HCT116 (cell line): ENCODE results near the gene RAMP2. TPM values are rescaled to one million over a fixed set of nuclear protein-coding genes. Genes with fewer than 3 reads are reported as not detected.

Experiments
- ATAC-seq: fragments of 200-7000 bp; cut with Tn5 transposase; 2 replicates; pipeline ENCODE4 v1.9.1; 2020; ENCODE audit warnings: mild to moderate bottlenecking, moderate library complexity
- BruUV-seq: library from RNA; stranded (reverse); fragments of 400-500 nt; replicated peaks from 2 replicates; lab custom pipeline; 2021; lab: Mats Ljungman, UMichigan
- CTCF ChIA-PET: fragments of 300-600 bp; sonication (Branson Sonifier 250); formaldehyde crosslinking; loops from one replicate; lab custom pipeline; 2021; ENCODE audit warnings: antibody characterized with exemption; lab: Charles Lee
- POLR2A ChIA-PET: fragments of 300-600, 350-600 bp; sonication (Branson Sonifier 250); formaldehyde crosslinking; loops from one replicate; lab custom pipeline; 2021; ENCODE audit warnings: antibody characterized with exemption; lab: Charles Lee
- RAD21 ChIA-PET, 2 experiments: fragments of 300-600 bp; sonication (Branson Sonifier 250); formaldehyde crosslinking; loops; one replicate each; lab custom pipeline; 2023; ENCODE audit warnings: low total read pairs in 2 of 2; ENCODE audit not compliant: uncharacterized antibody in 2 of 2, unreplicated experiment in 2 of 2, low non-redundant PET in 1 of 2; lab: Charles Lee
- DNase-seq: peaks from one replicate; pipeline ENCODE4 v3.0.0-alpha.2; 2010; ENCODE audit warnings: low read depth, low spot score
- H2AFZ ChIP-seq: fragments of 200-600 bp; shearing (Covaris generic), sonication (generic); 2 replicates; pipeline ENCODE4 v1.6.1; 2017; ENCODE audit warnings: low read depth, mixed run types, mixed read lengths, antibody characterized with exemption, low read length; ENCODE audit not compliant: poor library complexity, severe bottlenecking
- H3K27ac ChIP-seq: 2 replicates; pipeline ENCODE4 v1.5.1; 2012; ENCODE audit warnings: low read depth, low read length
- H3K27me3 ChIP-seq: fragments of 200-600 bp; sonication (generic); 2 replicates; pipeline ENCODE4 v1.6.1; 2016; ENCODE audit warnings: mixed run types, low read length, mixed read lengths; ENCODE audit not compliant: insufficient read depth
- H3K36me3 ChIP-seq, 2 experiments: fragments of 200-500 bp in 1 of 2; fragments of 200-600 bp in 1 of 2; sonication (Bioruptor generic) in 1 of 2; sonication (generic) in 1 of 2; 2 replicates each; pipeline versions ENCODE4 v1.5.1 to v1.6.1; 2014 to 2016; ENCODE audit warnings: low read length in 2 of 2, inconsistent platforms in 1 of 2, mixed read lengths in 1 of 2, mixed run types in 1 of 2; ENCODE audit not compliant: insufficient read depth in 2 of 2, control insufficient read depth in 1 of 2
- H3K4me1 ChIP-seq, 2 experiments: fragments of 200-600 bp in 1 of 2; sonication (generic) in 1 of 2; 2 replicates each; pipeline versions ENCODE4 v1.5.1 to v1.6.1; 2012 to 2017; ENCODE audit warnings: low read length in 2 of 2, inconsistent platforms in 1 of 2, mild to moderate bottlenecking in 1 of 2, mixed read lengths in 1 of 2, mixed run types in 1 of 2, moderate library complexity in 1 of 2; ENCODE audit not compliant: insufficient read depth in 2 of 2, control insufficient read depth in 1 of 2
- H3K4me2 ChIP-seq: fragments of 200-600 bp; sonication (generic); 2 replicates; pipeline ENCODE4 v1.6.1; 2017; ENCODE audit warnings: mixed run types, low read length, mixed read lengths
- H3K4me3 ChIP-seq, 2 experiments: fragments of 200-600 bp in 1 of 2; sonication (generic) in 1 of 2; replicated peaks in 1 of 2; 2 replicates each; pipeline ENCODE4 v1.5.1; 2011 to 2016; ENCODE audit warnings: low read length in 2 of 2, control low read depth in 1 of 2, low read depth in 1 of 2, mild to moderate bottlenecking in 1 of 2, mixed read lengths in 1 of 2, mixed run types in 1 of 2
- H3K79me2 ChIP-seq: fragments of 200-600 bp; sonication (generic); 2 replicates; pipeline ENCODE4 v1.6.1; 2017; ENCODE audit warnings: mild to moderate bottlenecking, mixed run types, low read length, moderate library complexity, mixed read lengths; ENCODE audit not compliant: insufficient read depth
- H3K9ac ChIP-seq: fragments of 200-600 bp; sonication (generic); 2 replicates; pipeline ENCODE4 v1.6.1; 2016; ENCODE audit warnings: low read length, mixed read lengths
- H3K9me2 ChIP-seq: fragments of 200-600 bp; sonication (generic), shearing (Covaris generic); 2 replicates; pipeline ENCODE4 v1.6.1; 2017; ENCODE audit warnings: mixed run types, mild to moderate bottlenecking, moderate library complexity; ENCODE audit not compliant: insufficient read depth
- H3K9me3 ChIP-seq, 2 experiments: fragments of 200-500 bp in 1 of 2; fragments of 200-600 bp in 1 of 2; sonication (Bioruptor generic) in 1 of 2; sonication (generic) in 1 of 2; 2 replicates each; pipeline ENCODE4 v1.6.1; 2014 to 2017; ENCODE audit warnings: low read length in 2 of 2, mixed read lengths in 2 of 2, inconsistent platforms in 1 of 2, low read depth in 1 of 2, mild to moderate bottlenecking in 1 of 2, mixed run types in 1 of 2, moderate library complexity in 1 of 2; ENCODE audit not compliant: control insufficient read depth in 1 of 2, insufficient read depth in 1 of 2
- H4K20me1 ChIP-seq: fragments of 200-600 bp; sonication (generic), shearing (Covaris generic); 2 replicates; pipeline ENCODE4 v1.6.1; 2017; ENCODE audit warnings: mixed run types, mild to moderate bottlenecking, moderate library complexity; ENCODE audit not compliant: insufficient read depth
- POLR2A ChIP-seq: IDR thresholded peaks from 2 replicates; pipeline ENCODE4 v1.7.0; 2011; ENCODE audit warnings: borderline replicate concordance; ENCODE audit not compliant: insufficient read depth, insufficient read length; ENCODE audit errors: extremely low read depth
- RAD21 ChIP-seq: IDR thresholded peaks from 2 replicates; pipeline ENCODE4 v1.6.1; 2012; ENCODE audit warnings: low read depth, mild to moderate bottlenecking
- TCF7L2 ChIP-seq: IDR thresholded peaks from 2 replicates; pipeline ENCODE4 v1.7.0; 2011; ENCODE audit warnings: borderline replicate concordance, inconsistent platforms; ENCODE audit not compliant: insufficient read depth, insufficient read length; ENCODE audit errors: extremely low read depth
- intact Hi-C: fragments of 100-400 bp; cut with micrococcal nuclease; formaldehyde crosslinking; loops from 2 replicates; pipeline ENCODE4 v1.10.0; 2022
- total RNA-seq: library from RNA; stranded (reverse); gene quantifications from one replicate; pipeline ENCODE4 v1.2.1, GENCODE V29; 2021; ENCODE audit not compliant: unreplicated experiment

RAMP2 gene
- total RNA-seq, 1 experiment from 2014 or later = not detected

GRCh38 chr17:42759982-42760651 lies 910 bp upstream of the RAMP2 start:
- Histone ChIP-seq H3K79me2 (no peaks in the 10 kb centered on the region), H4K20me1 (no peaks in the 10 kb centered on the region), H3K4me3 (no peak overlapping the region), H2AFZ (no peak overlapping the region), H3K4me2 (no peak overlapping the region), H3K27ac (no peak overlapping the region), H3K9me3 (no peaks in the 10 kb centered on the region), H3K36me3 (no peaks in the 10 kb centered on the region)
- CTCF ChIA-PET = interaction anchor here (1.3 kb wide), 1 partner anchor 10 kb away, joined by 4 read pairs; no protein-coding TSS in a partner anchor
- DNase-seq = no peak
- TF ChIP-seq TCF7L2 = no peak
- TF ChIP-seq RAD21 = no peak
- no peak for TF ChIP-seq POLR2A
- TF ChIP-seq, all 23 proteins: peak for 0
- ChIA-PET RAD21 (no interaction called here), POLR2A (no interaction called here)
- no TSS peak for BruUV-seq
- ATAC-seq = no peak
- H3K9me2 ChIP-seq = no peaks in the 10 kb centered on the region
- intact Hi-C loops = no loop called here
- H3K27me3 ChIP-seq = no peaks in the 10 kb centered on the region
- H3K9ac ChIP-seq = no peak overlapping the region
- H3K4me1 ChIP-seq = peaks cover 0 to 8% of the 10 kb centered on the region in 2 experiments; a peak in 3 of 4 replicates

- no peak overlapping the region for H3K9ac ChIP-seq
- no peaks in the 10 kb centered on the region for H4K20me1 ChIP-seq
- CTCF ChIA-PET = no interaction called here
- no peaks in the 10 kb centered on the region for H3K27me3 ChIP-seq
- H2AFZ ChIP-seq = no peak overlapping the region
- H3K79me2 ChIP-seq = no peaks in the 10 kb centered on the region
- no TSS peak for BruUV-seq
- RAD21 ChIA-PET = no interaction called here
- no peak for ATAC-seq
- H3K9me2 ChIP-seq = no peaks in the 10 kb centered on the region
- H3K4me3 ChIP-seq = no peak overlapping the region
- POLR2A ChIA-PET = no interaction called here
- no peaks in the 10 kb centered on the region for H3K9me3 ChIP-seq
- no peaks in the 10 kb centered on the region for H3K36me3 ChIP-seq
- DNase-seq = no peak
- intact Hi-C loops = no loop called here
- no peak overlapping the region for H3K4me2 ChIP-seq
- no peak for TF ChIP-seq POLR2A
- no peak overlapping the region for H3K27ac ChIP-seq
- H3K4me1 ChIP-seq = peaks cover 0 to 8% of the 10 kb centered on the region in 2 experiments; a peak in 3 of 4 replicates
Observed at GRCh38 chr17:42761638-42762037, 611 bp downstream of the RAMP2 start.
